Kidney epithelial cell (primary cell): ENCODE data around the gene MAGEA9B. TPM values are rescaled to one million over a fixed set of nuclear protein-coding genes. Genes with fewer than 3 reads are reported as not detected.
"Not testable (repeated sequence)": the region's sequence is repeated elsewhere in the genome, so short reads cannot be mapped to it uniquely, and the experiment has no call there.

Experiments used
- DNase-seq: peaks from one replicate; pipeline ENCODE4 v3.0.0-alpha.2; 2010; ENCODE audit warnings: low read depth
- H3K27me3 ChIP-seq: 2 replicates; pipeline ENCODE4 v1.6.0; 2011; ENCODE audit warnings: low read length; ENCODE audit not compliant: control insufficient read depth, insufficient read depth
- H3K36me3 ChIP-seq: 2 replicates; pipeline ENCODE4 v1.5.1; 2011; ENCODE audit warnings: low read length; ENCODE audit not compliant: control insufficient read depth, insufficient read depth
- H3K4me3 ChIP-seq: 2 replicates; pipeline ENCODE4 v1.5.1; 2011; ENCODE audit warnings: low read depth, mild to moderate bottlenecking, control low read depth, low read length
- CTCF ChIP-seq: IDR thresholded peaks from 2 replicates; pipeline ENCODE4 v1.5.1; 2011; ENCODE audit warnings: mild to moderate bottlenecking, moderate library complexity, low read length, control low read depth, inconsistent platforms; ENCODE audit not compliant: insufficient read depth, poor library complexity, severe bottlenecking
- total RNA-seq: library from RNA; depleted of rRNA; stranded (reverse); fragments of >200 nt; gene quantifications from 2 replicates; pipeline ENCODE4 v1.2.3, GENCODE V29; 2015

Gene MAGEA9B
- total RNA-seq, 1 donor from 2014 or later, result 0.17 TPM

DNA sequence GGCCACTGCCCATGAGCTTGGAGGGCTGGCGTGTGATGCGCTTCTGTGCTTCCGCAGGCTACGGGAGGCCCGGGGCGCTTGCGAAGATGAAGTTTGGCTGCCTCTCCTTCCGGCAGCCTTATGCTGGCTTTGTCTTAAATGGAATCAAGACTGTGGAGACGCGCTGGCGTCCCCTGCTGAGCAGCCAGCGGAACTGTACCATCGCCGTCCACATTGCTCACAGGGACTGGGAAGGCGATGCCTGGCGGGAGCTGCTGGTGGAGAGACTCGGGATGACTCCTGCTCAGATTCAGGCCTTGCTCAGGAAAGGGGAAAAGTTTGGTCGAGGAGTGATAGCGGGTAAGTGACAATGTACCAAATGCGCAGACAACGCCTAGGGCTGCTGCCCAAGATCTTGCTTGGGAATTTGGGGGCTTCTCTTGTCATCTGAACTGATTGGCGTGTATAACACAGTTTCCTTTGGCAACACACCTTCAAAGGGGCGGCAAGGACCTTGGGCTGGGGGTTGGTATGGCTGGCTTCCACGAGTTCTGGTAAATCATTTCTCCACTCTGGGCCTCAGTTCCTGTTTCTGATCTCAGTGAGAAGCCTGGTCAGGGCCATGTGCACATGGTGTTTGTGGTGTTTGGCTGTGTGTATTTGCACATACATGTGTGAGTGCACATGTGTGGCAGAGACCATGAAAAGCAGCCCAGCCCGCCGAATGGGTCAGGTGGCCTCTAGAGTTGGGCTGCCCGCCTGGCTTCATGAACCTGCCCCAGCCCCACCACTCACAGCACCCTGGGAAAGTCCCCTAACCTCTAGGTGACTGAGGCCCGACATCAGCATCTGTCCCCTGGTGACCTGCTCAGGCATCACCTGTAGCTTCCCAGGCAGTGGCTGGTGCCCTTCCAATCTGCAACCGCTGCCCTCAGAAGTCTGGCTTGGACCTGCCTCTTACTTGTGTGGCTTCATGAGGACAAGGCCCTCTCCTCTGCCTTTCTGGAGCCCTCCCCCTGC is 41.4 kb downstream of the MAGEA9B start:
- not testable (repeated sequence) for H3K4me3 ChIP-seq, H3K27me3 ChIP-seq, H3K36me3 ChIP-seq, DNase-seq

DNA sequence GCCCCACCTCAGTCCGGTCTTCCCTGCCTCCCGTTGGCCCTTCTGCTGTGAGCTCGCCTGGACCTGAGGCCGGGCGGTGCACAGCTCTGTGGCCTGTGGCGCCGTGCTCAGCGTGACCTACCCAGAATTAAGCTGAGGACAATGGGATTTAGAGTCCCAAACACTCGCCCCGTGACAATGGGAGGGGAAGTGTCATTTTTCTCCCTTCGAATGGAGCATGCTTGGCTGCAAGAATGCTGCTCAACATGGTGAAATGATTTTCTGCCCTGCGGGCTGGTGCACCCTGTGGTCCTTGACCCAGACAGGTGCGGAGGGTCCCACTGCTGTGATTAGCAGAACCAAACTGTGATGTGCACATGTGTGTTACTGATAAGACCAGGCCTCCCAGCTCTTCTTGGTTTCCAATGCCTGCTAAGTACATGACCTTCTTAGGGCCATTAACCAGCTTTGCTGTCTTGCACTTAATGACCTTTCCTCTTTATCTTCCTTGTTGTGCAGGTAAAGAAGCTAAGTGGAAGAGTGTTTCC is 45.7 kb downstream of the MAGEA9B start:
- no peak for DNase-seq
- no peak for TF ChIP-seq CTCF
- no peaks in the 10 kb centered on the region for H3K36me3 ChIP-seq
- H3K27me3 ChIP-seq, result no peaks in the 10 kb centered on the region
- H3K4me3 ChIP-seq, result peak overlapping the region; percentile 54

- no peaks in the 10 kb centered on the region for H3K36me3 ChIP-seq
- H3K27me3 ChIP-seq, result no peaks in the 10 kb centered on the region
- DNase-seq, result peak; percentile 82
- H3K4me3 ChIP-seq, result peak within 1 kb of the TSS; percentile 54
- no peak for TF ChIP-seq CTCF
Measured at GRCh38 chrX:149540621-149541520, 46.4 kb downstream of the MAGEA9B start, which contains the start of gene EOLA1. TSS of gene EOLA1 (plus strand) at chrX:149541012. CDS start at chrX:149545631, 4,619 bp downstream.

DNA sequence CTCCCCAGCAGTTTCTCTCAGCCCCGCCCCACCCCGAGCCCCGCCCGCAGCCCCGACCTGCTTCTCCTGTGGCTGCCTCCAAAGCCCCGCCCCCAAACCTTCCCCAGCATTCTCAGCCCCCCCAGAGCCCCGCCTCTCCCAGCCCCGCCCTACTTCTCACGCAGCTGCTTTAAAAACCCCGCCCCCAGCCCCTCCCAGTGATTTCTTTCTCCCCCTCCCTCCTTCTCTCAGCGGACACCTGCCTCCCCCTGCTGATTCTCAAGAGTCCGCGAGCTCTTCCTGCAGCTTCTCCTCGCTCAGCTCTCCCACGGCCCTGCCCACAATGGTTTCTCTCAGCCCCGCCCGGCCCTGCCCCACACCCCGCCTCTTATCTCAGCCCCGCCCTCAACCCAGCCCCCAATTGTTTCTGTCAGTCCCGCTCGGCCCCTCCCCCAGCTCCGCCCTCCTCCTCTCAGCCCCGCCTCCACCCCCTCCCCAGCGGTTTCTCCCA is 47.1 kb downstream of the MAGEA9B start:
- peak; percentile 28 for DNase-seq

DNA sequence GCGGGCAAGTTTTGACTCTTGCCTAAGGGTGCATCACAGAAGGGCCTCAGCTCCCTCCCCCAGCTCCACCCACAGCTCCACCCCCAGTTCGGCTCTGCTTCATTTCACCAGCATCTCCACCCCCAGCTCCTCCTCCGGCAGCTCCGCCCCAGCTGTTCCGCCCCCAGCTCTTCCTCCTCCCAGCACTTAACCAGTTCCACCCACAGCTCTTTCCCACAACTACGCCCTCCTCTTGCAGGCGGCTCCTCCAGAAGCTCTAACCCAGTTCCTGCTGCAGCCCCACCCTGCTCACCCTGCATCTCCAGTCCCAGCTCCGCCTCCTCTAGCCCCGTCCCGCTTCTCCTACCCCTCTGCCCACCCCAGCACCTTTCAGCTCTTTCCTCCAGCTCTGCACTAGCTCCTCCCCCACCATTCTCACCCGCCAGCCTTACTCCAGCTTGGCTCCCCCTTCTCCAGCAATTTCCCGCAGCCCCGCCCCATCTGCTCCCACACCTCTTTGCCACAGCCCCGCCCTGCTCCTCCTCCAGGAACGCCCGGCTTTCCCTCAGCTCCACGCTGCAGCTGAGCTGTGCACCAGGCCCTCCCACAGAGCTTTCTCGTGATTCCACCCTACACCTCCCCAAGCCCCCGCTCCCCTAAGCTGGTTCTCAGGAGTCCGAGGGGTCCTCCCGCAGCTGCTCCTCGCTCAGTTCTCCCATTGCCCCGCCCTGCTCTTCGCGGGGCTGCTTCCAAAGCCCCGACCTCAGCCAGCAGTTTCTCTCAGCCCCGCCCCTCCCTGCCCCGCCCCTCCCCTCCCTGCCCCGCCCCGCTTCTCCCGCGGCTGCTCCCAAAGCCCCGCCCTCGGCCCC is 47.8 kb downstream of the MAGEA9B start:
- Histone ChIP-seq H3K36me3 (no peaks in the 10 kb centered on the region), H3K27me3 (no peaks in the 10 kb centered on the region), H3K4me3 (peak overlapping the region; percentile 50)
- DNase-seq, result peak; percentile 77
- no peak for TF ChIP-seq CTCF

More for the DNA sequence above, 47.1 kb downstream of the MAGEA9B start:
- Histone ChIP-seq H3K36me3 (no peaks in the 10 kb centered on the region), H3K4me3 (peak overlapping the region; percentile 54), H3K27me3 (no peaks in the 10 kb centered on the region)
- TF ChIP-seq CTCF, result no peak

DNA sequence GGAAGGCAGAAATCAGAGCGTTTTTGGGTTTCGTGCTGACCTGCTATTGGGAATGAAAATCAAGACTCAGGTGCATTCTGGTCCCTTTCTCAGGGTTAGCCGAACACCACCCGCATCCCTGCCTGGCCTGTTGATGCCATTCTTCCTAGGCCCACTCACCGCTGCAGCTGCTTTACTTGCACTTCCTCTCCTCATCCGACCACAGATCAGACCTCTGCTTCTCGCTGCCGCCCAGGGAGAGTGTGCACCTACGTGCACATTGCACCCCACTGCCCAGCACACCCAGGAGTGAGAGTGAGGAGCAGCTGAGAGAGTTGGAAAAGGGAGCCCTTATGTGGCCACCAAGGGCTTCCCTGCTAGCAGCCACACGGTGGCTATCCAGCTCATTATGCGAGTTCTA is 49.8 kb downstream of the MAGEA9B start:
- H3K4me3 ChIP-seq, H3K36me3 ChIP-seq, DNase-seq, H3K27me3 ChIP-seq: not testable (repeated sequence)

DNA sequence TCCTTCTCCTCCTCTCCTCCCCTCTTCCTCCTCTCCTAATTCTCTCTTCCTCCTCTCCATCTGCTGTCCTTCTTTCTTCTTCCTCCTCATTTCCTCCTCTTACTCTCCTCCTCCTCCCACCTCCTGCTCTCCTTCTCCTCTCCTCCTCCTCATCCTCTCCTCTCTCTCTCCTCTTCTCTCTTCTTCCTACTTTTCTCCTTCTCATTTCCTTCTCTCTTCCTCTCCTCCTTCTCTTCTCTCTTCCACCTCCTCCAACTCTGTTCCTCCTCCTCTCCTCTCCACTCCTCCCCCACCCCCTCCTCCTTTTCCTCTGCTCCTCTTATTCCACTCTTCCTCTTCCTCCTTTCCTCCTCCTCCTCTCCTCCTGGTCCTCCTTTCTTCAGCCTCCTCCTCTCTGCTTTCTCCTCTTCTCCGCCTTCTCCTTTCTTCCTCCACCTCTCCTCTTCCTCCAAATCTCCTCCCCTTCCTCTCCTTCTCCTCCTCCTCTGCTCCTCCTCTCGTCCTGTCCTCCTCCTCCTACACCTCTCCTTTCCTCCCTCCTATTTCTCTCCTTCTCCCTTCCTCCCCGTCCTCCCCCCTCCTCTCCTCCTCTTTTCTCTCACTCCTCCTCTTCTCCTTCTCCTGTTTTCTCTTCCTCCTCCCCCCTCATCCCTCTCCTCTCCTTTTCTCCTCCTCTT is 52.2 kb downstream of the MAGEA9B start:
- not testable (repeated sequence) for H3K36me3 ChIP-seq, H3K27me3 ChIP-seq, DNase-seq, H3K4me3 ChIP-seq

GRCh38 chrX:149533999-149534398 is 53.3 kb downstream of the MAGEA9B start:
- H3K36me3 ChIP-seq, H3K4me3 ChIP-seq, H3K27me3 ChIP-seq, DNase-seq: not testable (repeated sequence)
